Dendritic cell treated with granulocyte-macrophage colony-stimulating factor and Interleukin-4, amounts not matched to agents 40 ng/mL and 50 ng/mL, for 4 days (primary cell): ENCODE results near the gene HDHD2.

Source experiments
- H3K27ac Mint-ChIP-seq: one replicate; pipeline ENCODE4 v1.8.0; 2022; ENCODE audit warnings: mild to moderate bottlenecking, mixed read lengths
- H3K27me3 Mint-ChIP-seq: one replicate; pipeline ENCODE4 v1.8.0; 2022; ENCODE audit warnings: mild to moderate bottlenecking, mixed read lengths
- H3K36me3 Mint-ChIP-seq: one replicate; pipeline ENCODE4 v1.8.0; 2022; ENCODE audit warnings: low read depth, mixed read lengths
- H3K4me1 Mint-ChIP-seq: one replicate; pipeline ENCODE4 v1.8.0; 2022; ENCODE audit warnings: low read depth, mixed read lengths
- H3K4me3 Mint-ChIP-seq: one replicate; pipeline ENCODE4 v1.8.0; 2022; ENCODE audit warnings: mild to moderate bottlenecking, moderate library complexity, mixed read lengths
- H3K9me3 Mint-ChIP-seq: one replicate; pipeline ENCODE4 v1.8.0; 2022; ENCODE audit warnings: mixed read lengths
- intact Hi-C: fragments of 100-400 bp; cut with micrococcal nuclease; formaldehyde crosslinking; loops from one replicate; pipeline ENCODE4 v1.15.0; 2022

The HDHD2 gene

GRCh38 chr18:47115205-47115604 is 35.1 kb downstream of the HDHD2 start:
- H3K36me3 Mint-ChIP-seq, result peaks cover 80% of the 10 kb centered on the region
- H3K27ac Mint-ChIP-seq, result no peak overlapping the region
- intact Hi-C loops, result no loop called here
- H3K27me3 Mint-ChIP-seq, result no peaks in the 10 kb centered on the region
- H3K9me3 Mint-ChIP-seq, result no peaks in the 10 kb centered on the region
- no peaks in the 10 kb centered on the region for H3K4me1 Mint-ChIP-seq
- H3K4me3 Mint-ChIP-seq, result no peak overlapping the region

GRCh38 chr18:47113796-47114540 is 36.3 kb downstream of the HDHD2 start:
- no peak overlapping the region for H3K4me3 Mint-ChIP-seq
- H3K27me3 Mint-ChIP-seq, result no peaks in the 10 kb centered on the region
- no peak overlapping the region for H3K27ac Mint-ChIP-seq
- no peaks in the 10 kb centered on the region for H3K4me1 Mint-ChIP-seq
- peaks cover 81% of the 10 kb centered on the region for H3K36me3 Mint-ChIP-seq
- intact Hi-C loops, result no loop called here
- no peaks in the 10 kb centered on the region for H3K9me3 Mint-ChIP-seq

- no peak overlapping the region for H3K27ac Mint-ChIP-seq
- no peaks in the 10 kb centered on the region for H3K9me3 Mint-ChIP-seq
- intact Hi-C loops, result no loop called here
These were observed 39.6 kb downstream of the HDHD2 start for GRCh38 chr18:47110492-47111274.

GRCh38 chr18:47109720-47110119 is 40.6 kb downstream of the HDHD2 start:
- no peaks in the 10 kb centered on the region for H3K4me1 Mint-ChIP-seq
- H3K9me3 Mint-ChIP-seq, result no peaks in the 10 kb centered on the region
- H3K4me3 Mint-ChIP-seq, result no peak overlapping the region
- peak overlapping the region; percentile 41 for H3K27ac Mint-ChIP-seq
- no peaks in the 10 kb centered on the region for H3K27me3 Mint-ChIP-seq
- intact Hi-C loops, result no loop called here
- peaks cover 84% of the 10 kb centered on the region for H3K36me3 Mint-ChIP-seq

More at GRCh38 chr18:47110492-47111274, 39.6 kb downstream of the HDHD2 start:
- Mint-ChIP-seq H3K36me3 (peaks cover 92% of the 10 kb centered on the region), H3K4me1 (no peaks in the 10 kb centered on the region), H3K27me3 (no peaks in the 10 kb centered on the region), H3K4me3 (no peak overlapping the region)

GRCh38 chr18:47108998-47109405 is 41.3 kb downstream of the HDHD2 start:
- intact Hi-C loops, result no loop called here
- H3K27me3 Mint-ChIP-seq, result no peaks in the 10 kb centered on the region
- H3K36me3 Mint-ChIP-seq, result peaks cover 85% of the 10 kb centered on the region
- no peak overlapping the region for H3K27ac Mint-ChIP-seq
- H3K4me3 Mint-ChIP-seq, result no peak overlapping the region
- no peaks in the 10 kb centered on the region for H3K9me3 Mint-ChIP-seq
- no peaks in the 10 kb centered on the region for H3K4me1 Mint-ChIP-seq

GRCh38 chr18:47108373-47108772 is 41.9 kb downstream of the HDHD2 start:
- no peak overlapping the region for H3K27ac Mint-ChIP-seq
- no peak overlapping the region for H3K4me3 Mint-ChIP-seq
- H3K4me1 Mint-ChIP-seq, result no peaks in the 10 kb centered on the region
- H3K36me3 Mint-ChIP-seq, result peaks cover 84% of the 10 kb centered on the region
- no peaks in the 10 kb centered on the region for H3K9me3 Mint-ChIP-seq
- intact Hi-C loops, result no loop called here
- H3K27me3 Mint-ChIP-seq, result no peaks in the 10 kb centered on the region

GRCh38 chr18:47100212-47100831 is 50.0 kb downstream of the HDHD2 start:
- no peaks in the 10 kb centered on the region for H3K27me3 Mint-ChIP-seq
- no peak overlapping the region for H3K4me3 Mint-ChIP-seq
- intact Hi-C loops, result loop anchor here (2.0 kb wide), 1 partner anchor 104 kb away; no protein-coding TSS in a partner anchor
- H3K27ac Mint-ChIP-seq, result no peak overlapping the region
- H3K36me3 Mint-ChIP-seq, result peaks cover 21% of the 10 kb centered on the region
- no peaks in the 10 kb centered on the region for H3K4me1 Mint-ChIP-seq
- H3K9me3 Mint-ChIP-seq, result no peaks in the 10 kb centered on the region

- no peak overlapping the region for H3K4me3 Mint-ChIP-seq
- H3K27ac Mint-ChIP-seq, result no peak overlapping the region
- intact Hi-C loops, result no loop called here
- H3K36me3 Mint-ChIP-seq, result peaks cover 8% of the 10 kb centered on the region
- H3K27me3 Mint-ChIP-seq, result no peaks in the 10 kb centered on the region
- H3K9me3 Mint-ChIP-seq, result no peaks in the 10 kb centered on the region
- no peaks in the 10 kb centered on the region for H3K4me1 Mint-ChIP-seq
These were observed 54.5 kb downstream of the HDHD2 start for GRCh38 chr18:47095810-47096209.

GRCh38 chr18:47087676-47088075 is 62.6 kb downstream of the HDHD2 start:
- H3K36me3 Mint-ChIP-seq, result no peaks in the 10 kb centered on the region
- no peak overlapping the region for H3K4me3 Mint-ChIP-seq
- H3K27me3 Mint-ChIP-seq, result no peaks in the 10 kb centered on the region
- intact Hi-C loops, result no loop called here
- H3K27ac Mint-ChIP-seq, result no peak overlapping the region
- no peaks in the 10 kb centered on the region for H3K4me1 Mint-ChIP-seq
- no peaks in the 10 kb centered on the region for H3K9me3 Mint-ChIP-seq

- no peak overlapping the region for H3K27ac Mint-ChIP-seq
- no peaks in the 10 kb centered on the region for H3K4me1 Mint-ChIP-seq
- intact Hi-C loops, result no loop called here
- no peaks in the 10 kb centered on the region for H3K36me3 Mint-ChIP-seq
- no peaks in the 10 kb centered on the region for H3K9me3 Mint-ChIP-seq
- H3K4me3 Mint-ChIP-seq, result no peak overlapping the region
- H3K27me3 Mint-ChIP-seq, result no peaks in the 10 kb centered on the region
These were observed 68.7 kb downstream of the HDHD2 start for GRCh38 chr18:47081578-47081977.

- intact Hi-C loops, result no loop called here
- H3K36me3 Mint-ChIP-seq, result no peaks in the 10 kb centered on the region
- H3K9me3 Mint-ChIP-seq, result no peaks in the 10 kb centered on the region
- no peaks in the 10 kb centered on the region for H3K27me3 Mint-ChIP-seq
- no peak overlapping the region for H3K4me3 Mint-ChIP-seq
- no peaks in the 10 kb centered on the region for H3K4me1 Mint-ChIP-seq
- H3K27ac Mint-ChIP-seq, result no peak overlapping the region
These were observed 69.4 kb downstream of the HDHD2 start for GRCh38 chr18:47080872-47081271.

GRCh38 chr18:47077111-47077510 is 73.2 kb downstream of the HDHD2 start:
- H3K27ac Mint-ChIP-seq, result no peak overlapping the region
- H3K4me1 Mint-ChIP-seq, result no peaks in the 10 kb centered on the region
- no peaks in the 10 kb centered on the region for H3K36me3 Mint-ChIP-seq
- no peak overlapping the region for H3K4me3 Mint-ChIP-seq
- H3K9me3 Mint-ChIP-seq, result no peaks in the 10 kb centered on the region
- intact Hi-C loops, result no loop called here
- no peaks in the 10 kb centered on the region for H3K27me3 Mint-ChIP-seq

GRCh38 chr18:47075098-47075883 is 75.0 kb downstream of the HDHD2 start:
- Mint-ChIP-seq H3K9me3 (no peaks in the 10 kb centered on the region), H3K27ac (no peak overlapping the region), H3K4me1 (no peaks in the 10 kb centered on the region), H3K36me3 (no peaks in the 10 kb centered on the region), H3K4me3 (no peak overlapping the region), H3K27me3 (no peaks in the 10 kb centered on the region)
- intact Hi-C loops, result no loop called here
